ENCODE data around the gene KCNQ4.

DNA sequence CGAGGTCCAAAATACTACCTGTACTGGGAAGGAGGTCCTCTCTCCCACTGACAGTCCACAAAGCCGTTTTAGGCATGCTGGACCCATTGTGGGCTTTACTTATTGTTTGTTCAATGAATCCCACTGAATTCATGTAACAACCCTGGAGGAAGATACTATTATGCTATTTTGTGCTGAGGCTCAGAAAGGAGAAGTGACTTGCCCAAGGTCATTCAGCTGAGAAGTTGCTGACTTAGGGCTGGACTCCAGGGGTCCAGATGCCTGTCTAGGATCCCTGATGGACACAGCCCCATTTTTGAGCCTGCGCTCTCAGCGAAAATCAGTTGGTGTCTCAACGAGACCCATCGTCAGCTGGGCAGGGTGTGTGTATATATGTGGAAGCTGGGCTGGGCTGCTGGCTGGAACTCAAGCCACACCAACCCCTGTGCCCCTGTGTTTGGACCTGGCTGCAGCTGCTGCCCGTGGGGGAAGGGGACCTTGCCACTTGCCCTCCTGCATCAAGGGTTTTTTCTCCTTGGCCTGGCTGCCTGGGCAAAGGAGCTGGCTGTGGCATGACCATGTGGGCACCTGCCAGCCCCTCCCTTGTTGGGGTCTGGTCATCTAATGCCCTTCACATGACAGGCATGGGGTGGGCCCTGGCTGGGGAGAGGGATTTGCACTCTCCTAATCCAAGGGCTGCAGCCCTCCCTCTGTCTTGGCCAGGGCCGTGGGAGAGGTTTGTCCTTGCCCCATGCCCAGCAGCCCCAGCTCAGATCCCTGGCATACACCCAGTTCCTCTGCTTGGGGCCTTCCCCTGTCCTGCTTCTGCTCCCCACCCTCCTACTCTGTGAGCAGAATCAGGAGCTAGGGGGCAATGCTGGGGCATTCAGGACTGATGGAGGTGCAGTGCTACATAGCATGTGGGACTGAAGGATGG, 15.0 kb downstream of the KCNQ4 start:
- TF ChIP-seq, protein P1, sequence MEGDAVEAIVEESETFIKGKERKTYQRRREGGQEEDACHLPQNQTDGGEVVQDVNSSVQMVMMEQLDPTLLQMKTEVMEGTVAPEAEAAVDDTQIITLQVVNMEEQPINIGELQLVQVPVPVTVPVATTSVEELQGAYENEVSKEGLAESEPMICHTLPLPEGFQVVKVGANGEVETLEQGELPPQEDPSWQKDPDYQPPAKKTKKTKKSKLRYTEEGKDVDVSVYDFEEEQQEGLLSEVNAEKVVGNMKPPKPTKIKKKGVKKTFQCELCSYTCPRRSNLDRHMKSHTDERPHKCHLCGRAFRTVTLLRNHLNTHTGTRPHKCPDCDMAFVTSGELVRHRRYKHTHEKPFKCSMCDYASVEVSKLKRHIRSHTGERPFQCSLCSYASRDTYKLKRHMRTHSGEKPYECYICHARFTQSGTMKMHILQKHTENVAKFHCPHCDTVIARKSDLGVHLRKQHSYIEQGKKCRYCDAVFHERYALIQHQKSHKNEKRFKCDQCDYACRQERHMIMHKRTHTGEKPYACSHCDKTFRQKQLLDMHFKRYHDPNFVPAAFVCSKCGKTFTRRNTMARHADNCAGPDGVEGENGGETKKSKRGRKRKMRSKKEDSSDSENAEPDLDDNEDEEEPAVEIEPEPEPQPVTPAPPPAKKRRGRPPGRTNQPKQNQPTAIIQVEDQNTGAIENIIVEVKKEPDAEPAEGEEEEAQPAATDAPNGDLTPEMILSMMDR (conservative IDR thresholded peaks at IDR 0.05 in 1 of 2, IDR thresholded peaks at IDR 0.05 in 1 of 2; ENCODE audit: extremely low read depth in 1 of 2, insufficient read depth in 1 of 2, low read depth in 1 of 2, low read length in 2 of 2): no peak
- no peak for TF ChIP-seq EZH2 (IDR thresholded peaks at IDR 0.05; ENCODE audit: borderline replicate concordance, low read length)

All from mammary epithelial cell (primary cell).